Retinal pigment epithelial cell (primary cell): Measurements from ENCODE around the gene DHX36.

ENCODE experiments used
- DNase-seq: peaks from one replicate; pipeline ENCODE4 v3.0.0-alpha.2; 2010; ENCODE audit warnings: low read depth
- H3K4me3 ChIP-seq: 2 replicates; pipeline ENCODE4 v1.5.1; 2011; ENCODE audit warnings: mild to moderate bottlenecking, low read length, control low read depth, moderate library complexity
- TF ChIP-seq, protein P1 (sequence below): conservative IDR thresholded peaks from 2 replicates; pipeline ENCODE4 v1.5.1; 2011; ENCODE audit warnings: low read depth, low read length, control low read depth, inconsistent platforms

Gene DHX36

DNA sequence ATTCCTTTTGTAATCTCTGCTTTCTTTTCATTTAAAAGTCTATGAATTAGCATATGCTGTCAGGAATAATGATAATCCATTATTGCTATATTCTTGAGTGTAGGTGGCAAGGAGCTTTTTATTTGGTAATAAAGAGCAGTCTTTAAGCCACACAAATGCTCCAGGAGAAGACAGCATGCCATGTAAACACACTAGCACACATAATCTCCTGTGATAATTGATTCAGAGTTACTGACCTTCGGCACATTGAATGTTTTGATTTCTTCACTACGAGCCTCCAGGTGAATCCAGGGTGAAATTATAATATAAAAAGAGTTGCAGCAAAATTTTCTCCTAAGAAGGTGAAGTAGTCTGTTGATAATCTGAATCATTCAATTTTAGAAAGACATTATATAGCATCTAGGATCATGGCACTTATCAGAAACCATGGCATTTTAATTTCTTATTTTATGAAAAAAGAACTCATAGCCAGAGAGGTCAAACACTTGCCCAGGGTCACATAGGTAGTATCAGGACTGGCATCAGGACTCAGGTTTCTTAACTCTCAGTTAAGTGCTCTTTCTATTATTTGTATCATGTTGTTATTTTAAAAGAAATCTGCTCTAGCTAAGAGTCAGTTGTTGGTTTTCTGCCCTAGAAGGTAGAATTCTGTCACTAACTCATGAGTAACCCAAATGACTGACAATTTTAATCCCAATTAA lies 21.3 kb upstream of the DHX36 start:
- no peak for DNase-seq
- TF ChIP-seq, protein P1, sequence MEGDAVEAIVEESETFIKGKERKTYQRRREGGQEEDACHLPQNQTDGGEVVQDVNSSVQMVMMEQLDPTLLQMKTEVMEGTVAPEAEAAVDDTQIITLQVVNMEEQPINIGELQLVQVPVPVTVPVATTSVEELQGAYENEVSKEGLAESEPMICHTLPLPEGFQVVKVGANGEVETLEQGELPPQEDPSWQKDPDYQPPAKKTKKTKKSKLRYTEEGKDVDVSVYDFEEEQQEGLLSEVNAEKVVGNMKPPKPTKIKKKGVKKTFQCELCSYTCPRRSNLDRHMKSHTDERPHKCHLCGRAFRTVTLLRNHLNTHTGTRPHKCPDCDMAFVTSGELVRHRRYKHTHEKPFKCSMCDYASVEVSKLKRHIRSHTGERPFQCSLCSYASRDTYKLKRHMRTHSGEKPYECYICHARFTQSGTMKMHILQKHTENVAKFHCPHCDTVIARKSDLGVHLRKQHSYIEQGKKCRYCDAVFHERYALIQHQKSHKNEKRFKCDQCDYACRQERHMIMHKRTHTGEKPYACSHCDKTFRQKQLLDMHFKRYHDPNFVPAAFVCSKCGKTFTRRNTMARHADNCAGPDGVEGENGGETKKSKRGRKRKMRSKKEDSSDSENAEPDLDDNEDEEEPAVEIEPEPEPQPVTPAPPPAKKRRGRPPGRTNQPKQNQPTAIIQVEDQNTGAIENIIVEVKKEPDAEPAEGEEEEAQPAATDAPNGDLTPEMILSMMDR, result no peak
- H3K4me3 ChIP-seq, result no peak overlapping the region

DNA sequence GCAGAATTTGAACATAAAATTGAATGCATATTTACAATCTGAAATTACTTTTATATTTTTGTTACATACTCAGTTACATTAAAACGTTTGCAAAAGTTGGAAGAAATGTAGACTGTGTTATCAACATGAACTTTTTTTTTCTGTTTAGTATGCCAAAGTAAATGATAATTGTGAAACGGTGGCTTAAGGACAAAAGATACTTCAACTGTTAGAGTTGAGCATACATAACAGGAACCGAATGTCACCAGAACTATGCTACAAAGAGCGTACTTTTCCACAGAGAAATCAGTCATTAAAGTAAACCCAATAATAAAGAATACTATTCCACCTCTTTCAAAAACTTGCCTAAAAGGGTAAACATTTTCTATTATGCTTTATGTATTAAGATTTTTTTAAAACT lies 14.3 kb upstream of the DHX36 start:
- no peak overlapping the region for H3K4me3 ChIP-seq
- no peak for DNase-seq
- TF ChIP-seq, protein P1, result no peak

DNA sequence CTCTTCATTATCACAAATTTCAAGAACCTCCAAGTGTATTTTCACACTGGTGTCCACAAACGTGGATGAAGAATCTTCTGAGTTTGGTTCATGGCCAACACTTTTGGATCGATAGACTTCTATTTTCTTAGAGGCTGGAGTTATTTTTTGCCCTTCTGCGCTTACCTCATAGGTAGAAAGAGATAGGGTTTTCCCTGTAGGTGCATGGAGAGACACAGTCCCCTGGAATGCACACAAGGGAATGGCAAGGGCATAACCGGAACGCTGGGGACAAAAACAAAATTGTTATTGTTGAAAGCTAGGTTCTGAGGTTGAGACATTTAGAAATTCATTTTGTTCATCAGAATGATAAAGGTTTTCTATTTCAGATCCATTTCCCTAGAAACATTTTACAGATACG lies 13.7 kb upstream of the DHX36 start:
- no peak for DNase-seq
- H3K4me3 ChIP-seq, result no peak overlapping the region
- TF ChIP-seq, protein P1, result no peak

DNA sequence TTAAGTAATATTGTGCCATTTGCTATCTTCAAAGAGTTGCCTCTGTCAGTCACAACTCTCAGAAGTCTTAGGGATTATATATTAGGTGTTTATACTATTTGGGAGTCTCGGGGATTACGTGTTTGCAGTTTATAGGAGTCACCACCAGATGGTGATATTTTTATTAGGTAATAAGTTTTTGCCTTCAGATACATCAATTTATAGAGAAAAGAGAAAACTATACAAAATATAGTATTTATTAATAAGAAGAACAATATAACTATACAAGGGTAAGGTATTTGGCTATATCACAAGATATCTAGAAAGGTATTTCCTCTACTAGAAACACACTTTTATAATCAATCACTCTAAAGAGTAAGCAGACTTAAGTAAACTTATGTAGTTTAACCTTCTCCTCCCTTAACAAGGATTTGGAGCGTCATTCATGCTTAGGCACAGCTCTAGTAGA lies 10.7 kb upstream of the DHX36 start:
- no peak for DNase-seq
- TF ChIP-seq, protein P1, result peak; percentile 56
- no peak overlapping the region for H3K4me3 ChIP-seq

DNA sequence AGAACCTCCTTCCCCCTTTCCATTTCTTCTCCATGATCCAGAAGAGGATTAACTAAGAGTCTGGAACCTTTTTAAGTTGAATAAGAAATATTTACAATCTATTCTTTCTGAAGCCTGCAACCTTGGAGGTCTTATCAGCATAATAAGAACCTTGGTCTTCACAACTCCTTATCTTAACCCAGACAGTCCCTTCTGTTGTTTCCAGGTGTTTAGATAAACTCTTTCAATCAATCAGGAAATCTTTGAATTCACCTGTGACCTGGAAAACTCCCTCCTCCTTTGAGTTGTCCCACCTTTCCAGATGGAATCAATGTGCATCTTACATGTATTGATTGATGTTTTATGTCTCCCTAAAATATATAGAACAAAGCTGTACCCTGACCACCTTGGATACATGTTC lies 3.6 kb upstream of the DHX36 start:
- TF ChIP-seq, protein P1, result no peak
- no peak for DNase-seq
- no peak overlapping the region for H3K4me3 ChIP-seq

DNA sequence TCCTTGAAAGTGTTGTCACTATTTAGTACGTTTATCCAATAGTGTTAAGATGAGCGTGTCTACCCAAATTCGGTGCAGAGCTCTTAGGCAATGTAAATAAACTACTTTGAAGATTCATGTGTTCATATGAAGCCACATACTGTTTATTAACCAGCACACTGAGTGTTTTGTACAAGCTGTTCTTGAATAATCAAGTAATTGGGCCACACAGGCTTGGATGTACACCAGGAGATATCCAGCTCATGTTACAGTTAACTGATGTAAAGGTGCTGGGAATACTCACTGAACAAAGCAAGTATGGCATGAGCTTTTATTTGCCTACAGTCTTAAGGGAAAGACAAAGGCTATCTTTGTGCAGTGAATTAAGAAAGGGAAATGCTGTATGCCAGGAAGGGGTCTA lies 632 bp upstream of the DHX36 start:
- H3K4me3 ChIP-seq, result peak overlapping the region; percentile 93
- TF ChIP-seq, protein P1, result no peak
- DNase-seq, result no peak

DNA sequence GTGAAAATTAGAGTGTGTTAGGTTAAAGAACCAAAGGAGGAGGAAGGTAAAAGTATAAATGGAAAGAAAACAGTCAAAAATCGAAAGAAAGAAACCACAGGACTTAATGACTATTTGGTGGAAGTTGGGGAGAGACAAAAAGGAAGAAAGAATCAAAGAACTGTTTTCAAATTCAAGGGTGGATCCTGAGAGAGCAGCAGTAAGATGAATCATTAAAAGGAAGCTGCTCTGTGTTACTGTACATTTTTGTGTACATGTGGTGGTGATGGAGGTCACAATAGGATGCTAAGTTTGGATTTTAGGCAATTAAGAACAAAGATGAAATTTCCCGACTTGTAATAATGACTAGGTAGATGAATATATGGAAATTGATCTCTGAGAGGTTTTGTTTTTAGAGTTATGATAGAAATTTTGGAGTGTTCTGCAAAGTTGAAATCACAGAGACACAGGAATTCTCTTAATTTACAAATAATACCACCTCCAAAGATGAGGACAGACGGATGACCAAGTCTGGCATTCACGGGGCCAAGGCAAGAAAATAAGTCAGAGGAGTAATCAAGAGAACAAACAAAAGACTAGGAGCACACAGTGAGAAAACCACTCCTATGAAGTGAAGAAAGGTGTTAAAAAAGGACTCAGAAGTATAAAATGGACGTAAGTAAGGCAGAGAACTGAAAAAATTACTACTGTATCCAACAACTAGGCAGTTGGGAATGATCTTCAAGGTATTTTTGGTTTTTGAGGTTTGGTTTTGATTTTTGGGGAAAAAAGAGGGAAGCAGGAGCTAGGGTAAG lies 7.1 kb downstream of the DHX36 start:
- TF ChIP-seq, protein P1, result no peak
- no peak for DNase-seq
- no peak overlapping the region for H3K4me3 ChIP-seq
